Fibroblast of lung (primary cell): ENCODE data around the gene DNAJA2.

Source experiments
- CTCF ChIP-seq, 2 donors: IDR thresholded peaks in 1 of 2; conservative IDR thresholded peaks in 1 of 2; 1 replicate in 1 of 2; 2 replicates in 1 of 2; pipeline ENCODE4 v1.5.1; 2011 to 2012; ENCODE audit warnings: low read length in 2 of 2, control low read depth in 1 of 2, inconsistent platforms in 1 of 2, low read depth in 1 of 2, mild to moderate bottlenecking in 1 of 2
- EZH2 ChIP-seq: IDR thresholded peaks from 2 replicates; pipeline ENCODE4 v1.5.1; 2012; ENCODE audit warnings: low read length, control low read depth, mild to moderate bottlenecking; ENCODE audit errors: missing control alignments

DNA sequence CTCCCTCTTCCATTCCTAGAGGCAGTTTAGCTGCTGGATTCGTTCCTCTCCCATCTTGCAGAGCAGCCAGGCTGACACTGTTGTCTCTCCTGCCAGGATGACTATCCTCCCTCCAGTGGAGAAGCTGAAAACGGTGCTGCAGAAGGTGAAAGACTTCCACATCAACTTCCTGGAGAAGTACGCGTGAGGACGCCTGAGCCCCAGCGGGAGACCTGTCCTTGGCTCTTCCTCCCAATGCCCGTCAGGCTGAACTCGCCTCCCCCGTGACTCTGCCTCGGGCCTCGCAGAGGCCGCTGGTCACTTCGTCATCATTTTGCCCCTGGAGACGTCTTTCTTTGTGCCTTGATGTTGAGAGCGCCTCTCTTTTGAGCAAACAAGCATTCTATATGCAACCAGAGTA is 44.7 kb downstream of the DNAJA2 start:
- no peak for TF ChIP-seq CTCF (conservative IDR thresholded peaks at IDR 0.05 in 1 of 2, IDR thresholded peaks at IDR 0.05 in 1 of 2; ENCODE audit: low read depth in 1 of 2, low read length in 2 of 2)
- TF ChIP-seq EZH2, result no peak
